ENCODE results near the gene CCDC171. TPM values are rescaled to one million over a fixed set of nuclear protein-coding genes. Genes with fewer than 3 reads are reported as not detected.

The CCDC171 gene
- total RNA-seq, 1 donor = 8.1 TPM

GRCh38 chr9:15927161-15927560 is 374.3 kb downstream of the CCDC171 start:
- DNase-seq (ENCODE audit: low read depth) = peak; percentile 76
- no peak for TF ChIP-seq CTCF (IDR thresholded peaks at IDR 0.05; ENCODE audit: insufficient read depth, low read length)
- H3K4me3 ChIP-seq (ENCODE audit: low read depth, low read length) = no peak overlapping the region

GRCh38 chr9:15935661-15936305 is 382.9 kb downstream of the CCDC171 start:
- no peak overlapping the region for H3K4me3 ChIP-seq (ENCODE audit: low read depth, low read length)
- peak; percentile 31 for DNase-seq (ENCODE audit: low read depth)
- TF ChIP-seq CTCF (IDR thresholded peaks at IDR 0.05; ENCODE audit: insufficient read depth, low read length) = no peak

GRCh38 chr9:15936306-15936921 is 383.6 kb downstream of the CCDC171 start:
- TF ChIP-seq CTCF (IDR thresholded peaks at IDR 0.05; ENCODE audit: insufficient read depth, low read length) = no peak
- H3K4me3 ChIP-seq (ENCODE audit: low read depth, low read length) = no peak overlapping the region
- peak; percentile 63 for DNase-seq (ENCODE audit: low read depth)

GRCh38 chr9:15942831-15943424 is 390.1 kb downstream of the CCDC171 start:
- no peak for TF ChIP-seq CTCF (IDR thresholded peaks at IDR 0.05; ENCODE audit: insufficient read depth, low read length)
- no peak overlapping the region for H3K4me3 ChIP-seq (ENCODE audit: low read depth, low read length)
- no peak for DNase-seq (ENCODE audit: low read depth)

- TF ChIP-seq CTCF (IDR thresholded peaks at IDR 0.05; ENCODE audit: insufficient read depth, low read length) = no peak
- no peak for DNase-seq (ENCODE audit: low read depth)
- no peak overlapping the region for H3K4me3 ChIP-seq (ENCODE audit: low read depth, low read length)
Measured at GRCh38 chr9:15944341-15944740, 391.5 kb downstream of the CCDC171 start.

GRCh38 chr9:15959663-15960062 is 406.8 kb downstream of the CCDC171 start:
- H3K4me3 ChIP-seq (ENCODE audit: low read depth, low read length) = no peak overlapping the region
- TF ChIP-seq CTCF (IDR thresholded peaks at IDR 0.05; ENCODE audit: insufficient read depth, low read length) = no peak
- no peak for DNase-seq (ENCODE audit: low read depth)

All from fibroblast of the aortic adventitia (primary cell).